ENCODE data around the gene APH1A. TPM values are rescaled to one million over a fixed set of nuclear protein-coding genes. Genes with fewer than 3 reads are reported as not detected.

The APH1A gene
- total RNA-seq, 3 donors from 2014 or later: 86.9 to 138 (median 104) TPM

- intact Hi-C loops (cut with DNase I; ENCODE audit: low total_unique reads): no loop called here
- Histone ChIP-seq H3K27ac (peak within 1 kb of the TSS; percentile 98 to 99), H3K4me3 (peak within 1 kb of the TSS; percentile 64 to 97 (median 89)), H3K9me3 (no peaks in the 10 kb centered on the region), H3K4me1 (no peaks in the 10 kb centered on the region), H3K27me3 (no peaks in the 10 kb centered on the region), H3K36me3 (no peaks in the 10 kb centered on the region)
- TF ChIP-seq CTCF (IDR thresholded peaks at IDR 0.05) (peak; percentile 11 to 62 (median 52)), POLR2A (IDR thresholded peaks at IDR 0.05) (peak; percentile 92), POLR2AphosphoS5 (IDR thresholded peaks at IDR 0.05) (peak; percentile 96 to 98 (median 97))
- peak; percentile 90 to 98 for DNase-seq (ENCODE audit: low spot score in 2 of 2)
These were observed 32.8 kb downstream of the APH1A start, which contains the start of gene ANP32E for GRCh38 chr1:150235852-150236613. ANP32E (minus strand) TSS chr1:150236112; CDS start chr1:150235786, 326 bp downstream.

- no peaks in the 10 kb centered on the region for H3K9me3 ChIP-seq
- peak overlapping the region; percentile 64 to 97 (median 89) for H3K4me3 ChIP-seq
- intact Hi-C loops (cut with DNase I; ENCODE audit: low total_unique reads): no loop called here
- H3K4me1 ChIP-seq: no peaks in the 10 kb centered on the region
- H3K36me3 ChIP-seq: no peaks in the 10 kb centered on the region
- TF ChIP-seq POLR2AphosphoS5 (IDR thresholded peaks at IDR 0.05): no peak
- TF ChIP-seq POLR2A (IDR thresholded peaks at IDR 0.05): no peak
- no peak for TF ChIP-seq CTCF (IDR thresholded peaks at IDR 0.05)
- H3K27me3 ChIP-seq: no peaks in the 10 kb centered on the region
- DNase-seq (ENCODE audit: low spot score in 2 of 2): peak in 1 of 2 donors; percentile 47
- H3K27ac ChIP-seq: peak overlapping the region; percentile 98 to 99
These were observed 33.4 kb downstream of the APH1A start for GRCh38 chr1:150235294-150235851.

GRCh38 chr1:150234566-150235293 is 34.1 kb downstream of the APH1A start:
- no peaks in the 10 kb centered on the region for H3K36me3 ChIP-seq
- intact Hi-C loops (cut with DNase I; ENCODE audit: low total_unique reads): no loop called here
- H3K27me3 ChIP-seq: no peaks in the 10 kb centered on the region
- H3K4me3 ChIP-seq: peak overlapping the region; percentile 64 to 97 (median 89)
- no peaks in the 10 kb centered on the region for H3K4me1 ChIP-seq
- TF ChIP-seq POLR2AphosphoS5 (IDR thresholded peaks at IDR 0.05) (peak; percentile 85 to 90 (median 86)), CTCF (IDR thresholded peaks at IDR 0.05) (no peak), POLR2A (IDR thresholded peaks at IDR 0.05) (peak; percentile 78)
- H3K9me3 ChIP-seq: no peaks in the 10 kb centered on the region
- peak; percentile 77 to 82 for DNase-seq (ENCODE audit: low spot score in 2 of 2)
- peak overlapping the region; percentile 98 to 99 for H3K27ac ChIP-seq

- no peak for DNase-seq (ENCODE audit: low spot score in 2 of 2)
- TF ChIP-seq CTCF (IDR thresholded peaks at IDR 0.05): no peak
- no peak for TF ChIP-seq POLR2A (IDR thresholded peaks at IDR 0.05)
- TF ChIP-seq POLR2AphosphoS5 (IDR thresholded peaks at IDR 0.05): no peak
- Histone ChIP-seq H3K27ac (peak overlapping the region; percentile 98 to 99), H3K4me3 (peak overlapping the region; percentile 64 to 97 (median 89)), H3K36me3 (no peaks in the 10 kb centered on the region), H3K4me1 (no peaks in the 10 kb centered on the region), H3K9me3 (no peaks in the 10 kb centered on the region), H3K27me3 (no peaks in the 10 kb centered on the region)
- intact Hi-C loops (cut with DNase I; ENCODE audit: low total_unique reads): no loop called here
These were observed 34.6 kb downstream of the APH1A start for GRCh38 chr1:150234309-150234565.

All from breast epithelium (tissue), 4 donors.